Measurements from ENCODE around the gene ALDH1B1. TPM values are rescaled to one million over a fixed set of nuclear protein-coding genes. Genes with fewer than 3 reads are reported as not detected.

ALDH1B1 gene
- total RNA-seq, 6 experiments from 2014 or later: 34.5 to 42.0 (median 37.2) TPM

DNA sequence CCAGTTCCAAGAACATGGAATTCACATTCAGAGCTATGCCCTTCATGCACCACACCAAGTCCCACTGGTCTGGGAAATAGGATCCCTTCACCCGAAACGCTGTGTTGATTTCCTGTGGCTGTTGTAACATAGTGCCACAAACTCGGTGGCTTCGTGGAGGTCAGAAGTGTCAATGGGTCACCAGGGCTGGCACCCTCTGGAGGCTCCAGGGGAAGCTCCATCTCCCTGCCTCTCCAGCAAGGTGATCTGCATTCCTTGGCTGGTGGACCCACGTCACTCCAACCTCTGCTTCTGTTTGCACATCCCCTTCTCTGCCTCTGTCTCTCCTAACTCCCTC is 28.9 kb upstream of the ALDH1B1 start:
- Mint-ChIP-seq H3K4me1 (ENCODE audit: low read depth) (peaks cover 14% of the 10 kb centered on the region), H3K4me3 (no peak overlapping the region), H3K27ac (no peak overlapping the region; the same call in 1 of the 2 replicates), H3K36me3 (ENCODE audit: low read depth) (no peaks in the 10 kb centered on the region), H3K27me3 (ENCODE audit: insufficient read depth) (peaks cover 10% of the 10 kb centered on the region), H3K9me3 (no peaks in the 10 kb centered on the region)
- DNase-seq: no peak
- TF ChIP-seq, protein P1, sequence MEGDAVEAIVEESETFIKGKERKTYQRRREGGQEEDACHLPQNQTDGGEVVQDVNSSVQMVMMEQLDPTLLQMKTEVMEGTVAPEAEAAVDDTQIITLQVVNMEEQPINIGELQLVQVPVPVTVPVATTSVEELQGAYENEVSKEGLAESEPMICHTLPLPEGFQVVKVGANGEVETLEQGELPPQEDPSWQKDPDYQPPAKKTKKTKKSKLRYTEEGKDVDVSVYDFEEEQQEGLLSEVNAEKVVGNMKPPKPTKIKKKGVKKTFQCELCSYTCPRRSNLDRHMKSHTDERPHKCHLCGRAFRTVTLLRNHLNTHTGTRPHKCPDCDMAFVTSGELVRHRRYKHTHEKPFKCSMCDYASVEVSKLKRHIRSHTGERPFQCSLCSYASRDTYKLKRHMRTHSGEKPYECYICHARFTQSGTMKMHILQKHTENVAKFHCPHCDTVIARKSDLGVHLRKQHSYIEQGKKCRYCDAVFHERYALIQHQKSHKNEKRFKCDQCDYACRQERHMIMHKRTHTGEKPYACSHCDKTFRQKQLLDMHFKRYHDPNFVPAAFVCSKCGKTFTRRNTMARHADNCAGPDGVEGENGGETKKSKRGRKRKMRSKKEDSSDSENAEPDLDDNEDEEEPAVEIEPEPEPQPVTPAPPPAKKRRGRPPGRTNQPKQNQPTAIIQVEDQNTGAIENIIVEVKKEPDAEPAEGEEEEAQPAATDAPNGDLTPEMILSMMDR (IDR thresholded peaks at IDR 0.05): no peak

DNA sequence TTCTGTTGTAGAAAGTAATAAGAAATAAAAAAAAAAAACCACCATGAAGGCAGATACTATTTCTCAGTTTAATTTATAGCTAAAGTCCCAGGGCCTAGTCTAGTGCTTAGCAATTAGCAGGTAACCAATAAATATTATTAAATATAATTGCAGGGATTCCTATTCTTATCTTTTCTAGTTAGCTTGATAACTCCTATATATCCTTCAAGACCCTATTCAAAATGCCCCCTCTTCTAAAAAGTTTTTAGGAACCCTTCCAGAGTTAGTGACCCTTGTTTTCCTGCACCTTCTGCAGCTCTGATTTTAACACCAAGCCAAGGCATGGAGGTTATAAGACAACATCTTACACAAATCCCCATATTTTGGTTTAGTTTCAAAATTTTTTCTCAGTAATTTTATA is 24.6 kb upstream of the ALDH1B1 start:
- TF ChIP-seq, protein P1 (IDR thresholded peaks at IDR 0.05): no peak
- Mint-ChIP-seq H3K36me3 (ENCODE audit: low read depth) (no peaks in the 10 kb centered on the region), H3K27ac (no peak overlapping the region), H3K4me1 (ENCODE audit: low read depth) (peaks cover 12% of the 10 kb centered on the region), H3K27me3 (ENCODE audit: insufficient read depth) (peaks cover 19% of the 10 kb centered on the region), H3K4me3 (no peak overlapping the region), H3K9me3 (no peaks in the 10 kb centered on the region)
- DNase-seq: no peak

GRCh38 chr9:38368731-38369130 is 23.8 kb upstream of the ALDH1B1 start:
- peaks cover 3% of the 10 kb centered on the region for H3K4me1 Mint-ChIP-seq (ENCODE audit: low read depth)
- H3K9me3 Mint-ChIP-seq: no peaks in the 10 kb centered on the region
- TF ChIP-seq, protein P1 (IDR thresholded peaks at IDR 0.05): no peak
- no peak overlapping the region for H3K4me3 Mint-ChIP-seq
- H3K27me3 Mint-ChIP-seq (ENCODE audit: insufficient read depth): peaks cover 19% of the 10 kb centered on the region
- H3K27ac Mint-ChIP-seq: no peak overlapping the region
- H3K36me3 Mint-ChIP-seq (ENCODE audit: low read depth): no peaks in the 10 kb centered on the region
- no peak for DNase-seq

DNA sequence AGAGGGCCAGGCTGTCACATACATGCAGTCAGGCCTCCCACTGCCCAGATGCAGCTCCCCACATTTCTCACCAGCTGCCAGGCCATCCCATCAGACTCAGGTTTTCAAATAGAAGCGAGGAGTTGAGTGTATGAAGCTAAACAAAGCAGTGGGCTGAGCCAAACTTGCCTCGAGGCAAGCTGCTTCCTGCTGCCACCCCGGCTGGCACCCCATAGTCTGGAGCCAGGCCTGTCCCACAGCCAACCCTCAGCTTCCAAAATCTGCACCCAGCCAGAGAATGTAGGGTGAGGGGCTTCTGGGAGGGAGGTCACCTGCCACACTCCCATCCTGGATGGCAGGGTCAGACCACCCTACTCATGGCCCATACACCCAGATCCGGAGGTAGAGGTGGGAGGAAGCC is 22.3 kb upstream of the ALDH1B1 start:
- H3K27me3 Mint-ChIP-seq (ENCODE audit: insufficient read depth): peaks cover 22% of the 10 kb centered on the region
- H3K9me3 Mint-ChIP-seq: no peaks in the 10 kb centered on the region
- no peak for DNase-seq
- TF ChIP-seq, protein P1 (IDR thresholded peaks at IDR 0.05): no peak
- no peaks in the 10 kb centered on the region for H3K36me3 Mint-ChIP-seq (ENCODE audit: low read depth)
- no peaks in the 10 kb centered on the region for H3K4me1 Mint-ChIP-seq (ENCODE audit: low read depth)
- H3K4me3 Mint-ChIP-seq: no peak overlapping the region
- no peak overlapping the region for H3K27ac Mint-ChIP-seq

DNA sequence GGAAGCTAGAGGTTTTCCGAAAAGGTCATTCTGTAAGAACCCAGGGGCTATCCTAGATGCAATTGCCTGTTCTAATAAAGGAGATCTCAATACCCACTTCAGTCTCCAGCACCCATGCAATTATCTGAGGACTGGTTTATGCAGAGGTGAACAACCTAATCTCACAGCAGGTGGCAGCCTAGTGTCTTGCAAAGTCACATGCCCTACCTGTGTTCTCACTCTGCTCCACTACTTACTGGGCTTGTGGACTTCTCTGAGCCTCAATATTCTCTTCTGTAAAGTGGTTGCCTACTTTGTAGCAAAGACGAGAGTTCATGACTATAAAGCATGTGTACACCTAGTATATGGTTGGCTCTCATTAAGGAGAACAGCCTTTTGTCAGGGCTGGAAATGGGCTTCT is 21.0 kb upstream of the ALDH1B1 start:
- no peaks in the 10 kb centered on the region for H3K4me1 Mint-ChIP-seq (ENCODE audit: low read depth)
- TF ChIP-seq, protein P1 (IDR thresholded peaks at IDR 0.05): peak; percentile 48; the same call in 1 of the 2 replicates
- no peaks in the 10 kb centered on the region for H3K36me3 Mint-ChIP-seq (ENCODE audit: low read depth)
- H3K9me3 Mint-ChIP-seq: no peaks in the 10 kb centered on the region
- peaks cover 29% of the 10 kb centered on the region for H3K27me3 Mint-ChIP-seq (ENCODE audit: insufficient read depth)
- H3K27ac Mint-ChIP-seq: no peak overlapping the region
- peak; percentile 29 for DNase-seq
- no peak overlapping the region for H3K4me3 Mint-ChIP-seq

All from HFFc6 (cell line).